Hematopoietic multipotent progenitor cell (in vitro differentiated cells): ENCODE data around the gene HDAC4. TPM values are rescaled to one million over a fixed set of nuclear protein-coding genes. Genes with fewer than 3 reads are reported as not detected.

Experiments
- DNase-seq, 3 donors: peaks; one replicate each; pipeline ENCODE4 v3.0.0-alpha.2; 2011 to 2015; ENCODE audit warnings: low read depth in 2 of 3, low spot score in 2 of 3
- total RNA-seq: library from RNA; depleted of rRNA; stranded (reverse); fragments of >200 nt; gene quantifications from one replicate; pipeline ENCODE4 v1.2.3, GENCODE V29; 2012

The HDAC4 gene
- total RNA-seq, 1 donor, result 34.2 TPM

DNA sequence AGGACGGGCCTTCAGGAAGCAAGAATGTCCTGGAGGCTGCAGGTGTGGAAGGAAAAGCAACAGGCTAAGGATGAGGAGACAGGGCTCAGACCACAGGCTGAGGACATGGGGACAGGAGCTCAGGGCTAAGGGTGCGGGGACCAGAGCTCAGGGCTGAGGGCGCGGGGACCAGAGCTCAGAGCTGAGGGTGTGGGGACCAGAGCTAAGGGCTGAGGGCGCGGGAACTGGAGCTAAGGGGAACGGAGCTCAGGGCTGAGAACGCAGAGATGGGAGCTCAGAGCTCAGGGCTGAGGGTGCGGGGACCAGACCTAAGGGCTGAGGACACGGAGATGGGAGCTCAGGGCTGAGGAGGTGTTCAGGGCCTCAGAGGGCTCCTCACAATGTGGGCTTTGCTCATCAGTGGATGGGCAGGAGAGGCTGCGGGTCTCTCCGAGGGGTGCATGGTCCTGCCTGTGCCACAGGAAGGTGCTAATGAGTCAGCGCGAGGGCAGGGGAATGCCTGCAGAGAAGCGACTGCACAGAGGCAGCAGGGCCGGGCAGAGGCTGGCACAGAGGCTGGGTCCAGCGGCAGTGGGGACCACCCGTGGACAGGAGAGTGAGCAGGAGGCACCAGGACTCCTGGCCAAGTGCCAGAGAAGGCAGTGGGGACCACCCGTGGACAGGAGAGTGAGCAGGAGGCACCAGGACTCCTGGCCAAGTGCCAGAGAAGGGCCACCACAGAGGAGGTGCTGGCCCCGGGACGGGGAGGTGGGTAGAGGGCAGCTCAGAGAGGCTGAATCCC, 281.3 kb downstream of the HDAC4 start:
- no peak for DNase-seq

DNA sequence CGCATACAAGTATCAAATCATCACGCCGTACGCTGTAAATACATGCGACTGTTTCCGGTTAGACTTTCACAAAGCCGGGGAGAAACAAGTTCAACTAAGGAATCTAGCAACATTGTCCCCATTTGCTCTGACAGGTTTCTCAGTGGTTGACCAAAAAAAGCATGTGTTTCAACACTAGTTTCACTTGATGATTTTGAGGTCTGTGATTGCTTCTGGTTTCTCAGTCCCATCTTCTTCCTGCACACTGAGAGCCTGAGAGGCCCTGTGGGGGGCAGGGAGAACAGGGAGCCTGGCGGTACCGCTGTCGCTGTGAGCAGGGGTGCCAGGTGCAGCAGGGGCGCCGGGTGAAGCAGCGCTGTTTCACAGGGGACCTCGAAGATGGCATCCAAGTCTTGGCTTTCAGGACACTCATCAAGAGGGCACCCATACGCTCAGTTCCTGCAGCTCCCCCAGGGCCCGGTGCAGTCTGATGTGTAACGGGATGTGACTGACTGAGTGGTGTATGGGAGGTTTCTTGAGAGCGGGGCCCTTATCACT, 282.1 kb downstream of the HDAC4 start:
- no peak for DNase-seq

DNA sequence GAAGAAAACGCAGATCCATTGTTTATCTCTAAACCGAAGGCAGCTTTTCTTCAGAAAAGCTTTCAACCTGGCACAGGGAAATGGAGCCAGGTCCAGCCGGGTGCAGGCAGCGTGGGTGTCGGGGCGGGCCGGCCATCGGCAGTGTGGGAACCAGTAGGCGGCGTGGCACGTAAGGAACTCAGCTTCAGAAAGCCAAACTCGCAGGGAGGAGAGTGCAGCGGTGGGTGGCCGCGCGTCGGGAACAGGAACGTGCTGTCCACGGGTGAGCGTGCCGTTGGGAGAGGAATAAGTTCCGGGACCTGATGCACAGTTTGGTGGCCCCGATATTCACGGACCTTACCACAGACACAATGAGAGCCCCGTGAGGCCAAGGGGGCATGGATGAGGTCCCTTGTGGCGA, 282.6 kb downstream of the HDAC4 start:
- no peak for DNase-seq

DNA sequence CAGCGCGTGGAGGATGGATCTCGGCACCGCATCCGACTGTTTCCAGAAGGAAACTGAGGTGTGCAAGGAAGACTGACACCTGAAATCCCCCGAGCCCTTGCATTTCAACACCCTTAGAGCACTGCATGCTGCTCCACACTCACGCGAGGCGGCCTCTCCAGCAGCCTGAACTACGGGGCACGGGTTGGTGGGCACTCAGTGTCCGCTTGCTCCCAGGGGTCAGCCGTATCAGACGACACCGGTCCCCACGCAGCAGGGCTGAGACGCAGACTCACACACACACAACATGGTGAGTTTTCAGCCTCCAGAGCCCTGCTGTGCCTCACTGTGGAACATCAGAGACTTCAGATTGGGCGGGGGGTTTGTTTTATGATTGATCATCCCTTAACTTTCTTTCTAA, 283.0 kb downstream of the HDAC4 start:
- DNase-seq, result no peak

DNA sequence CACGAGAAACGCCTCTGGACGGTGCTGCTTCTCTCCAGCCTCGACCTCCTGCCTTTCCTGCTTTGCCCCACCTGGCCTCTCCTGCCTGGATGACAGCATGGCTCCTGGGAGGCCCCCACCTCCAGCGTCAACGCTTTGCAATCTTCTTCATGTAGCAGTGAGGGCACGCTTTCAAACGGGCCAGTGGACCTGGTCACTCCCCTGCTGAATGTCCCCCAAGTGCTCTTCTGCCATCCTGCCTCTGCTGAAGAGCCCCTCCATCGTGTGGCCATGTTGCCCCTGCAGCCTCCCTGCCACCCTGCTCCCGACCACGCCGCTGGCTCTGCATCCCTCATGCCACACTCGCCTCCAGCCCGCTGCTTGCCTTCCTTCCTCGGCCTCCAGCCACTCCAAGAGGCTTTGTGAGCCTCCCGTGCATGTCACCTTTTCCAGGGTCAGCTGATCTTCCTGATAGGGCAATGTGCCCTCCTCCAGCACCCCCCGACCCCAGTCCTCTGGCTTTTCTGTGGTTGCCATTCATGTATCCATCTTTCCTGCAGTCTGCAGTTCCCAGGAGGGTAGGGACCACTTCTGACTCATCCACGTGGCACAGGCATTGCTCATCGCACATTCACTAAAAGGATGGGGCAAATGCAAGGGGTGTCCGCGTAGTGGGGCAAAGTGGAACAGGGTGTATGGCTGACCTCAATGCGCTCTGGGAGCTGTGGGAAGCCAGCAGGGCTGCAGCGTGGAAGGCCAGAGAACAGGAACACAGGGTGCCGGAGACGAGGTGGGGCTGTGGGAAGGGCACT, 284.2 kb downstream of the HDAC4 start:
- no peak for DNase-seq

DNA sequence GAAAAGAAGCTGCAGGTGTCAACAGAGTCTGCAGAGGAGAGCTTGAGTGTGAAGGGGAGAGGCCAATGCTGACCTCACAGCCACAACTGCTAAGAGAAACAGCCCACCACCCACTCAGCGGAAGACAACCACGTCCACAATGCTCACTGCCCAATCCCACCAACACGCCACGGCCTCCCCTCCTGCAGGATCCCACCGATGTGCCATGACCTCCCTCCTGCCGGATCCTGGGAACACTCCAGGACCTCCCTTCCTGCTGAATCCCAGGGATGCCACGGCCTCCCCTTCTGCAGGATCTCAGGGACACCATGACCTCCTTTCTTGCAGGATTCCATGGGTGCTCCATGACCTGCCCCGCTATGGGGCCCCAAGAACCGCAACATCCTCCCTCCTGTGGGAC, 285.2 kb downstream of the HDAC4 start:
- DNase-seq, result no peak

DNA sequence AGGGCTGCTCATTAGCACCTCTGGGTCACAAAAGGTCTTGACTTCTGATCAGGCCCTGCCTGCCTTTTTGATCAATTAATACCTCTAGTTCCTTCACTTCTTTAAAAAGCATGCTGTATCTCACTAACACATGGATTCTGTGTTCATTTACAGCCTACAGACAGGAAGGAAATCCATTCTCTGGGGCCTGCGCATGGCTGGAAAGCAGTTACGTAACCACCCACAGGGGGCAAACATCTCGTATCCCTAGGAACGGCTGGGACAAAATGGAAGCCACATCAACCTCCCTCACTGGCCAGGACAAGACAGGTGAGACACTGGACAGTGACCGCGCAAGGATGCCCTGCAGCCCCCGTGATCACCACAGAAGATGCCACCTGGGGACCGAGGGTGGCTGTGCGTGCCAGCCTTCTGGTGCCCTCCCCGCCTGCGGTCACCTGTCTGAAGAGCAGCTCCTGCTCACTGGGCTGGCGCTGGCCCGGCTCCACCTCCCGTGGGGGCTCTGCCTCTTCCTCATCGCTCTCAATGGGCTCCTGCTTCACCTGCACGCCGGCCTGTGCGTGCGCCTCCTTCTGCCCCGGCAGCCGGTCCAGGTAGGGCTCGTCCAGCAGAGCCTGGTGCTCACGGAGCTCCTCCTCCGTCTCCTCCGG, 286.1 kb downstream of the HDAC4 start:
- no peak for DNase-seq

DNA sequence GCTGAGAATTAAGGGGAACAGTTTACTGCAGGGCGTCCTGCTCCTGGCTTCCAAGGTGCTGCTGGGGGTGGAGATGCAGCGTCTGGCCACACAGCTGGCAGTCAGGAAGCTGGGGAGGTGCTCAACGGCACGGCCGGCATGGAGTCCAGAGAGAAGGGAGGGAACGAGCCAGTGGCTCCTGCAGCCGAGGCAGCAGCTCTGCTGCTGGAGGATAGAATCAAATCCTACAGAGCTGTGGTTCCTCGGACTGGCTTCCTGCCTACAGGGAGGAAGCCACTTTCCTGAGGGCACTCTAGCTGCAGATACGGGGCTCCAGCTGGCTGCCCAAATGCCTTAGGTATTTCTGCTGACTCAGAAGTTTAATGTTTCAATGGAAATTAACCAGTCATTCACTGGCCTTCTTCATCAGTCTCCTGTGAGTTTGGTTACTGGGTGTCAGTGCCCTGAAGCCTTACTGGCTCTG, 286.7 kb downstream of the HDAC4 start:
- peak in 2 of 3 donors; percentile 7 to 28 for DNase-seq

DNA sequence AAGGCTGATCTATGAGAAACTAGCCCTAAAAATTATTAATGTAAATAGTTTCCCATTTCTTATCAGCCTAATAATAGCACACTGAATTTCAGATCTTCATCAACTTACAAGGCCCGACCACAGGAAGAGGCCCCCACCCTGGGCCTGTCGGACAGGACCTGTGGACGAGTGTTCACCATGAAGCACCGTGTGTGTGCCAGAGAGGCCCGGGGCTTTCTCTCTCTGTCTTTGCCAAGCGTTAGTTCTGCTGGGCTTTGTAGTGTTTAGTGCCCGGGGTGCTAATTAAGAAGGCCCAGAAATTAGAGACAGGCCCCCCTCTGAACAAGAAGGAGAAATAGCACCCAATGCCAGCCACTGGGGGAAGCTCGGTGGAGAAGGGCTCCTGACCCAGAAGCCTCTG, 287.2 kb downstream of the HDAC4 start:
- DNase-seq, result no peak

DNA sequence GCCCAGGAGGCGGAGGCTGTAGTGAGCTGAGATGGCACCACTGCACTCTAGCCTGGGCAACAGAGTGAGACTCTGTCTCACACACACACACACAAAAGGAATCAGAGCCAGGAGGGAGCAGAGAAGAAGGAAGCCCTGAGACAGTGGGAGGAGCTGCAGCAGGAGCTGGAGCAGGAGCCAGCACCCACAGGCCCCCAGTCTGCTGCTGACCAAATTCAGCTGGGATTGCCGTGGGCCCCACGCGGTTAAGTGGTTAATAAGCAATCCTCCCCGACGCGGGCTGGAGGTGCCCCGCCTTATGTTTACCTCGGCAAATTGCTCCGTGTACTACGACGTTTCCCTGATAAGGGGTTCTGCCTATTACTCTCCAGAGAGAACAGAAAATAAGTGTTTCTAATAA, 287.6 kb downstream of the HDAC4 start:
- DNase-seq, result no peak

DNA sequence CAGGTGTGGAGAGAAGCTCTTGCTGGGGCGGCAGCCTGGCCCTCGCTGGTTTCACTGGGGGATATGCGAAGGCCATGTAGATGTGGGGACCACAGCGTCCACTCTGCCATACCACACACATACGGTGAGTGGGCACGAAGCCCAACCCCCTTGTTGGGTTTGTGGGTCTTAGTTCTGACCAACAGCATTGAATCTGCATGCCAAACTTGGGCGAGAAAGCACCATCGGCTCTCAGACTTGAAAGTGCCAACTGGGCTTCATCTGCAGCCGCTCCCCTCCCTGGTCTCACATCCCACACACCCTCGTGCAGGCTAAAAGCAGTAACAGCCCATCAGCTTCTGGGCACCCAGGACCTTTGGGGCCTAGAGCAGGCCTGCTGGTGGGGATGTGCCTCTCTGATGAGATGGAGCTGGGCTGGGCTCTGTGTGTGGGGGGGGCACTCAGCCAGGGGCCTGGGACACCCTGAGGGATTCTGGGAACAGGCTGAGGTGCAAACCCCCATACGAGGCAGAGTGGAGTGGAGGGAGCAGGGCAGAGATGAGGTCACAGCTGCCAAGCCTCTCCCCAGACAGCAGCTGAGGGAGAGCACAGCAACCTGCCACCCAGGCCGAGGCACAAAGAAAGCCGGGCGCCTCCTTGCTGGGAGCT, 288.6 kb downstream of the HDAC4 start:
- DNase-seq, result no peak

DNA sequence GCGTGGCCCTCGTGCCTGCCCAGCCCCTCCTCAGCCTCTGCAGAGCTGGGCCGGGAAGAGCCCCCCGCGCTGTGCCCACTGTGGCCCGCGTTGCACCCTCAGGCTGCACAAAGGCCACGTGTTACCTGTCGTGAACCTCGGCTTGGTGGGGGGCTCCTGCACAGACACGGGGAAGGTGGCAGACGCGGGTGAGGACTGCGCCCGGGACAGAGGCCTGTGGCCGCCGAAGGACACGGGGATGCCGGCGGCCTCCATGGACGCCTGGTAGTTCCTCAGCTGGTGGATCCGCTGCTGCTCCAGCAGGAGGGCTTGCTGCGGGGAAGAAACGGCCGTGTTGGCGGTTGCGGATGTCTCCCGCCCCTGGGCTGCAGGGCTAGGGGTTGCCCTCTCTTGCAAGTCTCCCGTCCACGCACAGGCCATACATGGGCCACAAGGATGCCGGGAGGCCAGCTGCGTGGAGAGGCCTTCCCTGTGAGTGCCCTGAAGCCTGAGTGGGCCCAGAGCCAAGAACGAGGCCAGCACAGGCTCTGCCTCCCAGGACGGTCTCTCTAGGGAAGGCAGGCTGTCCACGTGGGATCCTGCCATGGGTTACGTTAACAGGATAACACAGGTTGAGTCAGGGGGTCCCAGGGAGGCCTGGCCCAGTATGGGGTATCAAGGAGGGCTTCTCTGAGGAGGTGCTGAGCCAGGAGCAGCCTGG, 289.3 kb downstream of the HDAC4 start:
- no peak for DNase-seq

DNA sequence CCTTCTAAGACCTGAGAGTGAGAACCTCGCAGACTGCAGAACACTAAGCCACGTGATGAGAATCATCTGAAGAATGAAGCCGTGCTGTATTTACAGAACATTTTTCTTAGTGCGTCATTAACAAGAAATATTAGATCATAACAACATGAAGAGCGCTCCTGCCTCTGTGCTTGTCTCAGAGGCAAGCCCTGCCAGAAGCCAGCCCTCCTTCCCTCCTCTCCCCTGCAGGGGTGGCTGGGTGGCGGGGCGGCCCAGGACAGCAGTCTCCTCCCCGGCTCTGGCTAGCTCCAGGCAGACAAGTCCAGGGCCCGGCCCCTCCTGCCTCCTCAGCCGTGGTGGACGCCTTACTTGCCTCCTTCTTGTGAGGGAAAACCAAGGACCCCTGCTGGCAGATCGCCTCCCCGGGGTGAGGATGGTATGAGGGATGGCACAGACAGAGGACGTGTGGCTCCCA, 290.2 kb downstream of the HDAC4 start:
- no peak for DNase-seq

DNA sequence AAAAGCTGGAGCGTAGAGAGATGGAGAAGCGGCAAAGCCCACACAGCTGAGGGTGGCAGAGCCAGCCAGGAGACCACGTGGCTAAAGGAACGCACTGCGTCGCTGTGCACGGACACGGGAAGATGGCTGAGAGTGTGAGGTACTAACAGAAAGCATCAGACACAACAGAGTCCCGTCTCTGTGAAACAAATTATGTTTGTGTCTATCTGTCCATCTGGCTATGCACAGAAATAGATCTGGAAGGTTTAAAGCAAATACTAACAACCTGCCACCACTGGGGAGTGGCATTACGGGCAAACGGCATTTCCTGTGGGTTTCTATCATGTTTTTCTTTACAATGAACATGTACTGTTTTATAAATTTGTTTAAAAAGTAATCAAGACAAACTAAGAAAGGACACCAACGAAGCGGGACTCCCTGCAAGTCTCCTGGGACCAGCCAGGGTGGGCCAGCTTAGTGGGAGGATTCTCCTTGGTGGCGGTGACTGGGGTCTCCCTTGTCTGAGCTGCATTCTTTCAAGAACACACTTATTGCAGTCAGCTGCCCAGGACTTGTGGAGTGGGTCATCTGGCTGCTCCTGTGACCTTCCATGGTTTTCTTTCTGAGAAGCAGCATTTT, 290.8 kb downstream of the HDAC4 start:
- DNase-seq, result no peak

DNA sequence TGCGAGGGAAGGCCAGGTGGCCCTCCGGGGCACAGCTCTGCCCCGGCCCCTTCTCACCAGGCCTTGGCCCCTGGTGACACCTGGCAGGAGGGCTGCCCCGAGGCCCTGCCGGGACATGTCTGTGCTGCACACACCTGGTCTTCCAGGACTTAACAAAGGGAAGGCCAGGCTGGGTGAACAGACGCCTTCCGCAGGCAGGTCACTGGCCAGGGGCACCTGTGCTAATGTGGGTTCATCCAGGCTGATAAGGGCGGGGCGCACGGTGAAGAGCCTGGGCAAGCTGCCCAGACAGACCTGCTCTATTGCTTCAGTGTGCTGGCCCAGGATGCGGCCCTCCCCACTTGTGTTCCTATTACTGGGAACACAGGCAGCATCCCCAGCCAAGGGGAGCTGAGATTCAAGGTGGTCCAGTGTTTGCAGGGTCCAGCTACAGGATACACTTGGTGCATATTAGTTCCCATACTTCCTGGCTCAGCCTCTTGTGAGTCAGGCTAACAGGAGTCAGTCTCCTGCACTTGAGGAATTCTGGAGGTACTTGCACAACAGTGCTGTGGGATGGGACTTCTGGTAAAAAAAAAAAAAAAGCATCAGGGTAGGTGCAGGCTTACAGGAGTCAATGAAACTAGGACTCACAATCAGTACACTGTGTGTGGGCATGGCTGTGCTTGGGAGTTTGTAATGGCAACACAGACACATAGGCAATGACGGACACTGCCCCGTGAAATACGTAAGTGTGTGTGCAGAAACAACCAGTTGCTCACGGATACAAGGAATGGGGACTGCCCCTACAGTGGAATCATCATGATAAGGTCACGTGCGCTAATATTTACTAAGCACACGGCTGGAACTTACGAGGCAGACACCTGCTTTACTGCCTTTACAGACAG, 291.5 kb downstream of the HDAC4 start:
- DNase-seq, result no peak

DNA sequence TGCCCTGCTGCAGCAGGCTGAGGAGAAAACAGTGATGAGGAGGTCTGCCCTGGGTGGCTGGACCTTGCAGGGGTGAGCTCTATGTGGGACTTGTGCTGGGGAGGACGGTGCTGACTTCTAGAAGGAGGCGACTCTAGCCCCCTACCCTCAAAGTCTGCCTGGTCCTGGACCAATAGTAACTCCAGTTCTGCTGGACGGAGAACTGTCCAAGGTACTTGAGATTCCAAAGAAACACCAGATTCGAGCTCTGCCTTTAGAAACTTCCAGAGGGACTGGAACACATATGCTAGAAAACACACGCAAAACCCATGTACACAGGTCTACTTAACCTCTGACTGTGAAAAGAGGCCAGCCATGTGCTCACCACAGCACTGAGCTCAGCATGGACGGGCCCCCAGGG, 292.4 kb downstream of the HDAC4 start:
- DNase-seq, result no peak

DNA sequence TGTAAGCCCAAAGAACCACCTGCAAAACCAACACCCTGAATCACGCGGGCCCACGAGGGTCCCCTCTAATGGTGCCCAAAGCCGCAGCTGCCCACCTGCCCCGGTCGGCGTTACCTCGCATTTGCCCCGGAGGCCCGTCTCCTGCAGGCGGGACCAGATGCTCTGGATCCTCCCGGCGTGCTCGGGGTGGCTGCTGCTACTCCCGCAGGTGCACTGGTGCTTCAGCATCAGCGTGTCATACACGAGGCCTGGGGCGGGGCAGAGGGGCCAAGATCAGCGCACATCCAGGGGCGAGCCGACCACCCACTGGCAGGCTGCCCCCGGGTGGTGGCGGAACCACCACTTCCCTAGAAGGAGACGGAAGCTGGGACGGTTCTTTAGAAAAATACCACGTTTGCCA, 292.9 kb downstream of the HDAC4 start:
- no peak for DNase-seq

DNA sequence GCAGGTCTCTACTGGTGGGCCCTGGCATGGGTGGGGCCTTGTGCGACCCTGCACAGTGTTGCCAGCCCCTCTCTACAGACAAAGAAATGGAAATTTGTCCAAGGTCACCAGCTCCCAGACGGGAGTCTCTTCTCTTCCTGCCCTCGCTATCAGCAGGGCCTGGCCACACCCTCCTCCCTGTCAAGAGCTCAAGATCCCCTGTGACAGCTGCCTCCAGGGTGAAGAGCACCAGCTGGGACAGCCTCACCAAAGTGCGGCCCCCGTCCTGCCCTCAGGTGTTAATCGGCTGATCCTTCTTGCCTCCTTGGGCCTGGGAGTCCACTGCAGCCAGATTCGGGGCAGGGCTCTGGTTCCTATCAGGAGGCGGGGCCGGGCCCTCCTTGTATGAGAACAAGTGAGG, 293.9 kb downstream of the HDAC4 start:
- no peak for DNase-seq
